ENCODE results near the gene PKMYT1.
"Not testable (repeated sequence)": the region's sequence is repeated elsewhere in the genome, so short reads cannot be mapped to it uniquely, and the experiment has no call there.

The PKMYT1 gene

DNA sequence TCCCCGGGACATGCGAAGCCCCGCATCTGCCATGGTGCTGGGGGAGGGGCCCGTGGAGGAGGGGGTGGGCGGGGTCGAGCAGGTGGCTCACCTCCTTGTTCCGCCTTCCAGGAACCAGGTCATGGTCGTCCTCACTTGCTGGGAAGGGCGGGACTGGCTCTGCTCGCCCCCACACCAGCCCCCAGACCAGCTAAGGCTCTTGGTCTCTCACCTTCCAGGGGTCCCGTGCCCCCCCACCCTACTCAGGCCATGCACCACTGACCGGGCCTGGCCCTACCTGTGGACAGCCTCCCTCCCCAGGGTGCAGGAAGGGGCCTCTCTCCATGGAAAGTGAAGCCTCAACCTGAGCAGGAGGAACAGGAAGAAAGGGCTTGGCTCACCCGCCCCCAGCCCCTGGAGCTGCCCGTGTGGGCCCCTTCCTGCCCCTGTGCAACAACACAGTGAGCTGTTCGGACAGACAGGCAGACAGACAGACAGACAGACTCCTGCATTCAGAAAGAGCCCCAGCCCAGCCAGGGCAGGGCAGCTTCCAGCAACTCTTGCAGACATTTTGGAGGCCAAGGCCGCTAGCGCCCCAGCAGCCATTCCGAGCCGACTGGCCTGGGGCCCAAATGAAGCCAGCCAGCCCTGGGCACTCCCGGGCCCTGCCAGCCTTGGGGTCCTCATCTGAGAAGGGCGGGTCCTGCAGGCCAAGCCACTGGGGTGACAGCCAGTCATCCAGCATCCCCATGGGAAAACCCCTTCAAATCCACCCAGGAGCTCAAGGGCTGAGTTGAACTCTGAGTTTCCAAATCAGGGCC lies 24.3 kb downstream of the PKMYT1 start:
- no peak for DNase-seq

DNA sequence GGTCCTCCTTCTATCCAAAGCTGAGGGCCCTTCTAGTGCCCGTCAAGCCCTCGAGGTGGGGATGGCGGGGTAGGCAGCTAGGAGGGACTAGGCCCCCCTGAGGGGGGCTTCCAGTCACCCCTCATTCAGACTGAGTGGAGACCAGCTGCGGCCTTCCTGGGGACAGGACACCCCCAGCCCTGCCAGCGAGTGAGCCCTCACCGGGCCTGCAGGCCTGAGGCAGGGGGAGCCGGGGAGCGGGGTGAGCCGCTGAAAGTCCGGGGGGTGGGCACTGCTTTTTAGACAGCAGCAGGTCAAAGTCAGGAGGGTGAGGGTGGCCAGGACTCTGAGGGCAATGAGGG lies 24.8 kb downstream of the PKMYT1 start:
- DNase-seq: no peak

DNA sequence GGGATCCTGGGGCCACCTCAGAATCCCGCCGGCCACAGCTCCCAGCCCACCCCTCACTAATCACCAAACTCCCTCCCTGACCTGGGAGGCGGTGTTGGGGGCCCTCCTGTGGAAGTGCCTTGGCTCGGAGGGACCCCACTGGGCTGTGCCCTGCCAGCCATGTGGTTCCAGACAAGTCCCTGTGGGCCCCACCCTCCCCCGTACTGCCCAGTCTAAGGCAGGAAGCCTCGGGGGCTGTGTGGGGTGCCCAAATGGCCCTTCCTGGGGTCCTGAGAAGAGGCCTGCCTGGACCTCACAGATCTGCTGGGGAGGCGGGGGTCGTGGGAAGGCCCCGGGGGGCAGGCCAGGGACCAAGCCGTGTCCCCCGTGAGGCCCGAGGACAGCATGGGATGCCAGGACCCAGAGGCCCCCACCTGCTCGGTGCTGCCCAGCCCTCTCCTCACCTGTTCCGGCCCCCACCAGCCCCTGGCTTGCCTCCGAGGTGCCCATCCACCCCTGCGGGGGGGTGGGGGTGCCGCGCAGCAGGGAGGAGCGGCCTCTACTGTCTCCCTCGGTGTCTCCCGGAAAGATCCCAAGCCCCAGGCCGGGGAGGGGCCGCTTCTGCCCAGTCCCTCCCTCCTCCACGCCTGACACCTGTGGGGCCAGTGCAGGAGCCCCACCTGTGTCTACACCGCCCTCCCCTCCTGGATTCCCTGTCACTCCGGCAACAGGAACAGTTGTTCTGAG lies 25.4 kb downstream of the PKMYT1 start:
- DNase-seq: no peak

DNA sequence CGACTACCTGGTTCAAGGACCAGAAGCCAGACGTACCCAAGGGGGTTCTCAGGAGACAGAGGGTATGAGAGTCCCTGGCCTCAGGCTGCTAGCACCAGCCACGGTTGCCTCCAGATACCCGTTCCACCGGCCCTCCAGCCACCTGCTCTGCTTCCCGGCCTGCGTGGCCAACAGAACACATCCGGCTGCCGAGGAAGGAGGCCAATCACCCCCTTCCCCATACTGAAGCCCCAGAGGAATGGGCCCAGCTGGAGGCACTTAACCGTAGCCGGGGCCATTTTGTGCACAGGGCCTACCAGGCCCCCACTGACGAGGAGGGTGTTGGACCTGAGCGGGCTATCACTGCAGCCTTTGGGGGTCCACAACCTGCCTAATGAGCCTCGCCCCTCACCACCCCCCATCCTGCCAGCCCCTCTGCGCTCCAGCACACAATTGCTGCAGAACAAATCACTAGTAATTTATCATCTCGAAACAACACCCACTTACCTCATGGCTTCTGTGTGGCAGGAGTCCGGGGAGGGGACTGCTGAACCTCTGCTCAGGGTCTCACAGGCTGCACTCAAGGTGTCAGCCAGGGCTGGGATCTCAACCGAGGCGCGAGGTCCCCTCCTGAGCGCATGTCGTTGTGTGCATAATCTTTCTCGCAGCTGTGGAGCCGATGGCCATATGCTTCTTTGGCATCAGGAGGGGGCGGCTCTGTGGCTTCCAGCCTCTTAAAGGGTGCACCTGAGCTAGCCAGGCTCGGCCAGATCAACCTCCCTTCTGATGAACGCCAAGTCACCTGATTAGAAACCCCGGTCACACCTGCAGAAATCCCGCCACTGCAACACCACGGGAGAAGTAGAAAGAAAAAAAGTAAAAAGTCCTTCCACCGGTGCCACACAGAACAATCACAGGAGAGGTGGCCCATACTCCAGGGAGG lies 26.3 kb downstream of the PKMYT1 start:
- DNase-seq: no peak

DNA sequence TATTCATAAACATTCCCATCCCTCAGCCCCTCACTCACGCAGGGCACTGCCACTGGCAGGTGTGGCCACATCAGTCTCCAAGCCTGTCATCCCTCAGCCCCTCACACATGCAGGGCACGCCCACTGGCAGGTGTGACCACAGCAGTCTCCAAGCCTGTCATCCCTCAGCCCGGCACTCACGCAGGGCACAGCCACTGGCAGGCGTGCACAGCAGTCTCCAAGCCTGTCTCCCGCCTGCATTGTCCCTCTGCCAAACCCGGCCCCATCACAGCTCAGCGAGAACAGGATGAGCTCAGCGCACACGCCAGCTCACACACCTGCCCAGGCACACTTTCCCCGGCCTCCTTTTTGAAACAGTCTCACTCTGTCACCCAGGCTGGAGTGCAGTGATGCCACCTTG lies 27.6 kb downstream of the PKMYT1 start:
- DNase-seq: no peak

- DNase-seq: no peak
Measured at GRCh38 chr16:2950773-2951172, 29.5 kb downstream of the PKMYT1 start.

- DNase-seq: no peak
Measured at GRCh38 chr16:2950353-2950724, 29.9 kb downstream of the PKMYT1 start.

DNA sequence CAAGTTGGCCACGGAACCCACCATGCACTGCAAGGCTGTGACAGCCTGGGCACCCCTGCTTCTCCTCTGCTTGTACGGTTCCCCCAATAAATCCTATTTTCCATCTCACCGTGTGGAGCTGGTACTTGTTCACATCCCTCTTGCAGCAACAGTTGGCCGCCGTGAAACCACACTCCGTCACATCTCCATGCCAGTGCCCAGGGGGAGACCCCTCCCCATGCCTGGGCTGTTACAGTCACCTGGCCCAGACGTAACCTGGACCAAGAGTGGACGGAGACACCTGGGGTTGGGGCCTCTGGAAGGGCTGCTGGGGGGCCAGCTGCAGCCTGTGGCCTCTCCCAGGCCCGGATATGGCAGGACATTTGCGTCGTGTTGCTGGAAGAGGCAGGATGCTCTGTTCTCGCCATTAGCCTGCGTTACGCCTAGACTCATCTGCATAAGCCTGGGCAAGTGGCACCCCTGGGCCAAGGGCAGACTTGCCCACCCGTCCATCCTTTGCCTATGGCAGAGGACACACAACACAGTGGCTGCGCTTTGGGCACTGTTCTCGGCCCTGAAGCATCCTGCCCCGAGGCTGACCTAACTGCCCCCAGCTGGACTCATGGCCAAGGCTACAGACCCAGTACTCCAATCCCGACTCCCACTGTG lies 30.4 kb downstream of the PKMYT1 start:
- DNase-seq: no peak

- no peak for DNase-seq
Measured at GRCh38 chr16:2948807-2949704, 31.2 kb downstream of the PKMYT1 start.

DNA sequence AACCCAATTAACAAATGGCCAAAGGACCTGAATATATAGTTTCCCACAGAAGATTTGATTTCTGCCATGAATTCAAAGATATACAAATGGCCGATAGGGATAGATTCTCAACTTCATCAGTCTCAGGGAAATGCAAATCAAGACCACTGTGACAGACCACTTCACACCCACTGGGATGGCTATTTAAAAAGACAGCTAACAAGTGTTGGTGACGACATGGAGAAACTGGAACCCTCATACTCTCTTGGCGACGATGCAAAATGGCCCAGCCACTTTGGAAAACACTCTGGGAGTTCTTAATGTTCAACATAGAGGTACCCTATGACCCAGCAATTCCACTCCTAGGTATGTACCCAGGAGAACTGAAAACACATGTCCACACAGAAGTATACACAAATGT lies 33.6 kb downstream of the PKMYT1 start:
- DNase-seq: no peak

GRCh38 chr16:2943716-2944115 lies 36.5 kb downstream of the PKMYT1 start:
- DNase-seq: not testable (repeated sequence)

GRCh38 chr16:2942045-2942444 lies 38.2 kb downstream of the PKMYT1 start:
- no peak for DNase-seq

- no peak for DNase-seq
Measured at GRCh38 chr16:2939968-2940367, 40.3 kb downstream of the PKMYT1 start.

DNA sequence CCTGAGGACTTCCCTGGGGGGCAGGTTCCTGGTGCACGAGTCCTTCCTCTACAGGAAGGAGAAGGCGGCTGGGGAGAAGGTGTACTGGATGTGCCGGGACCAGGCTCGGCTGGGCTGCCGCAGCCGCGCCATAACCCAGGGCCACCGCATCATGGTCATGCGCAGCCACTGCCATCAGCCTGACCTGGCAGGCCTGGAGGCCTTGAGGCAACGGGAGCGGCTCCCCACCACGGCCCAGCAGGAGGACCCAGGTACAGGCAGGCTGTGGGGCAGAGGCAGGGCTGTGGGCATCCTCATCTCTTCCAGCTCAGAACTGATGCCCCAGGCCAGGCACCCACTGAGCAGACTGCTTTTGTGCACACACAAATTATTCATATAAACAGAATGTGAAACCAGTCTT lies 42.0 kb downstream of the PKMYT1 start:
- no peak for DNase-seq

DNA sequence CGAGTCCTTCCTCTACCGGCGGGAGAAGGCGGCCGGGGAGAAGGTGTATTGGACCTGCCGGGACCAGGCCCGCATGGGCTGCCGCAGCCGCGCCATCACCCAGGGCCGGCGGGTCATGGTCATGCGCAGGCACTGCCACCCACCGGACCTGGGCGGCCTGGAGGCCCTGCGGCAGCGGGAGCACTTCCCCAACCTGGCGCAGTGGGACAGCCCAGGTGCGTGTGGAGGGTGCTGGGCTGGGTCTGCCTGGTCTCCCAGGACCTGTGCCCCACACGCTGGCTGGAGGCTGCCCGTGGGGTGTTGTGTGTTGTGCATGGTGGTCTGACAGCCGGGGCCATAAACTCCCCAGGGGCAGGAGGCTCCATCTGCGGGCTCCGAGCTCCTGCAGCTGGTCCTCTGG lies 43.1 kb downstream of the PKMYT1 start:
- DNase-seq: no peak

DNA sequence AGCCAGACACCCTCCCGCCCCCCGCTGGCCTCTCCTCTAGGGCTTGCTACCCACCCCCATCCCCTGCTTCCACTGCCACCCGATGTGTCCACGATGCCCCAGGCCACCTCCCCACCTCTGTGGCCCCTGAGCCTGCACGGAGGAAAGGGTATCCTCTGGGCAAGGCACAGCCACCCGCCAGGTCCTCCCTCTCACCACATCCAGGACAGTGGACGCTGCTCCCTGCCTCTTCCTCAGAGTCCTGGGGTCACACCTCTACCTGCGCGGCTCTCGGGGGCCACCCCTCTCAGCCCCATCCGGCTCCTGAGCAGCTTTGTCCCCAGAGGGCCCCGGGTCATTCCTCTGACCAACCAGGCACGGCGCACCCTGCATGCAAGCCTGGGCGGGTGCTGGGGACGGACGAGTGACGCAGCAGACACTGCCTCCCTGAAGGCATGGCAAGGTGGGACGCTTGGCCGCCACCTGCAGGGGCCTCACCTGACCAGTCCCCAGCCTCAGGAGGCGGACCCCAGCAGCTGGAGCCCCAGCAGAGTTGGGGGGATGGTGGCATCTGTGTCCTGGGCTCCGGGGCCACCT lies 43.7 kb downstream of the PKMYT1 start:
- no peak for DNase-seq

DNA sequence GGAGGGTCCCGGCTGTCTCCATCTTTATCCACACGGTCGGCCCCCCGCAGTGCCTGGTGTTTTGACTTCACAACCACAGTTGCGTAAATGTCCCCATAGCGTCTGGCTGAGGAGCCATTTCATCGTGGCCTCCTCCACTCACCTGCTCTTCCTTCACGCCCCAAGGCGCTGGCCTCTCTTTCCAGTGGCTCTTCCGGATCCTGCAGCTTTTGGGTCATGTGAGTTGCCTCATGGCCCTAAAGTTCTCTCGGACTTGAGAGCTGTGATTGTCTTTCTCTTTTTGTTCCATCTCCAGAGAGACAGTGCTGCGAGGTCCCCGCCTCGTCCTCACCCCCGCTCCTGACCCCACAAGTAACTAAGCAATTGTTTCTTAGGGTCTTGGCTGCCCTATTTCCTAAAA lies 45.8 kb downstream of the PKMYT1 start:
- no peak for DNase-seq

GRCh38 chr16:2933701-2934100 lies 46.5 kb downstream of the PKMYT1 start:
- DNase-seq: no peak

- no peak for DNase-seq
Measured at GRCh38 chr16:2933136-2933535, 47.1 kb downstream of the PKMYT1 start.

- DNase-seq: not testable (repeated sequence)
Measured at GRCh38 chr16:2931231-2931914, 48.9 kb downstream of the PKMYT1 start.

DNA sequence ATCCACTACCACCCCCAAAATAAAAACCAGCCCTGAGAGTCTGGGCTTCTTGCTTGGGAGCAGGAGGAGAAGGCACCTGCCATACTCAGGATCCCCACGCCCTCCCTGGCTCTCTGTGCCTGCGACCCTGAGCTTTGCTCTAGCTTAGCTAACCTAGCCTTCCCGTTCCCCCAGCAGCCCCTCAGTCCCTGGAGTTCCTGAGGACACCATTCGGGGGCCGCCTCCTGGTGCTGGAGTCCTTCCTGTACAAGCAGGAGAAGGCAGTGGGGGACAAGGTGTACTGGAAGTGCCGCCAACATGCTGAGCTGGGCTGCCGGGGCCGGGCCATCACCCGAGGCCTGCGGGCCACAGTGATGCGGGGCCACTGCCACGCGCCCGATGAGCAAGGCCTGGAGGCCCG lies 50.0 kb downstream of the PKMYT1 start:
- no peak for DNase-seq
